ENCODE data around the gene LCE4A.
"Not testable (repeated sequence)": the region's sequence is repeated elsewhere in the genome, so short reads cannot be mapped to it uniquely, and the experiment has no call there.

DNA sequence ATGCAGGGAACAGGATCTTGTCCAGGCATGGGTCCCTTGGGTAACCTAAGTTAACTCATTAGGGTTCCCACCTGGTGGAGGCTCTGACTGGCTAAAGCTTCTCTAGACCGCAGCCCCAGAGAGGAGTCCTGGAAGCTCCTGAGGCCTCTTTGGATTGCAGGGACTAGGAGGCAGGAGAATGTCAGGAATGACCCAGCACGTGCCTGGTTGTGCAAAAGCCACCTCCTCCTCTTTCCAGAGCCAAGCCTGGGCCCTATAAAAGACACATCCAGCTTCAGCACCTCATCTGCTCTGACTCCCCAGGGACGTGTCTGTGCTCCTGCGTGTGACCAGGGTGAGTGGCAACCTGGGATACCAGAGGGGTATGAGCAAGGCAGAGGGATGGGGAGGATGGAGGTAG lies 22.1 kb upstream of the LCE4A start, which contains the start of gene LCE2B:
- TF ChIP-seq, protein P1, sequence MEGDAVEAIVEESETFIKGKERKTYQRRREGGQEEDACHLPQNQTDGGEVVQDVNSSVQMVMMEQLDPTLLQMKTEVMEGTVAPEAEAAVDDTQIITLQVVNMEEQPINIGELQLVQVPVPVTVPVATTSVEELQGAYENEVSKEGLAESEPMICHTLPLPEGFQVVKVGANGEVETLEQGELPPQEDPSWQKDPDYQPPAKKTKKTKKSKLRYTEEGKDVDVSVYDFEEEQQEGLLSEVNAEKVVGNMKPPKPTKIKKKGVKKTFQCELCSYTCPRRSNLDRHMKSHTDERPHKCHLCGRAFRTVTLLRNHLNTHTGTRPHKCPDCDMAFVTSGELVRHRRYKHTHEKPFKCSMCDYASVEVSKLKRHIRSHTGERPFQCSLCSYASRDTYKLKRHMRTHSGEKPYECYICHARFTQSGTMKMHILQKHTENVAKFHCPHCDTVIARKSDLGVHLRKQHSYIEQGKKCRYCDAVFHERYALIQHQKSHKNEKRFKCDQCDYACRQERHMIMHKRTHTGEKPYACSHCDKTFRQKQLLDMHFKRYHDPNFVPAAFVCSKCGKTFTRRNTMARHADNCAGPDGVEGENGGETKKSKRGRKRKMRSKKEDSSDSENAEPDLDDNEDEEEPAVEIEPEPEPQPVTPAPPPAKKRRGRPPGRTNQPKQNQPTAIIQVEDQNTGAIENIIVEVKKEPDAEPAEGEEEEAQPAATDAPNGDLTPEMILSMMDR (IDR thresholded peaks at IDR 0.05; ENCODE audit: low read depth, low read length) = not testable (repeated sequence)
- TF ChIP-seq POLR2A (IDR thresholded peaks at IDR 0.05; ENCODE audit: extremely low read depth, insufficient read length) = not testable (repeated sequence)

Measured in NB4 (cell line).